OCI-LY3 (cell line): ENCODE results near the gene FAM219A.
"Not testable (repeated sequence)": the region's sequence is repeated elsewhere in the genome, so short reads cannot be mapped to it uniquely, and the experiment has no call there.

Experiments
- H2AFZ ChIP-seq: fragments of 200-600, 300-600 bp; shearing (Covaris generic); 2 replicates; pipeline ENCODE4 v1.6.0; 2014; ENCODE audit warnings: antibody characterized with exemption, low read depth, low read length
- H3K27ac ChIP-seq: fragments of 200-600, 300-600 bp; sonication (generic); 2 replicates; pipeline ENCODE4 v1.5.1; 2014; ENCODE audit warnings: mild to moderate bottlenecking, low read length, moderate library complexity, mixed read lengths
- H3K27me3 ChIP-seq: fragments of 200-600, 300-600 bp; sonication (generic); 2 replicates; pipeline ENCODE4 v1.6.1; 2014; ENCODE audit warnings: low read depth, low read length, mixed read lengths
- H3K36me3 ChIP-seq: fragments of 200-600, 300-600 bp; sonication (generic); replicated peaks from 2 replicates; pipeline ENCODE3; 2014; ENCODE audit warnings: low read depth, low read length, mixed read lengths
- H3K4me1 ChIP-seq: fragments of 300-600, 200-600 bp; sonication (generic); 2 replicates; pipeline ENCODE4 v1.6.1; 2014; ENCODE audit warnings: low read length, mixed read lengths
- H3K4me2 ChIP-seq: fragments of 200-600, 300-600 bp; sonication (generic); 2 replicates; pipeline ENCODE4 v1.6.1; 2014; ENCODE audit warnings: low read length, mixed read lengths
- H3K4me3 ChIP-seq: fragments of 300-600, 200-600 bp; sonication (generic); 2 replicates; pipeline ENCODE4 v1.5.1; 2014; ENCODE audit warnings: antibody characterized with exemption, mild to moderate bottlenecking, low read length, moderate library complexity
- H3K79me2 ChIP-seq: fragments of 300-600, 200-600 bp; shearing (Covaris generic); 2 replicates; pipeline ENCODE4 v1.6.1; 2014; ENCODE audit warnings: mild to moderate bottlenecking, low read length, mixed read lengths
- H3K9ac ChIP-seq: fragments of 300-600, 200-600 bp; shearing (Covaris generic); 2 replicates; pipeline ENCODE4 v1.6.0; 2014; ENCODE audit warnings: mild to moderate bottlenecking, low read length, moderate library complexity
- H3K9me3 ChIP-seq: fragments of 200-600, 300-600 bp; shearing (Covaris generic); 2 replicates; pipeline ENCODE4 v1.6.1; 2014; ENCODE audit warnings: low read length, mixed read lengths; ENCODE audit not compliant: insufficient read depth
- H4K20me1 ChIP-seq: fragments of 200-600, 300-600 bp; sonication (generic); 2 replicates; pipeline ENCODE4 v1.6.1; 2016; ENCODE audit warnings: low read length, mixed read lengths; ENCODE audit not compliant: insufficient read depth
- EZH2phosphoT487 ChIP-seq: fragments of 200-600 bp; shearing (Covaris generic); IDR thresholded peaks from 2 replicates; pipeline ENCODE4 v1.6.1; 2018; ENCODE audit warnings: antibody characterized with exemption, mixed run types, low read depth
- TF ChIP-seq, protein P1 (sequence below): fragments of 200-600, 300-600 bp; sonication (generic); IDR thresholded peaks from 2 replicates; pipeline ENCODE4 v1.5.1; 2014; ENCODE audit warnings: antibody characterized with exemption, low read length, low read depth

Gene FAM219A

DNA sequence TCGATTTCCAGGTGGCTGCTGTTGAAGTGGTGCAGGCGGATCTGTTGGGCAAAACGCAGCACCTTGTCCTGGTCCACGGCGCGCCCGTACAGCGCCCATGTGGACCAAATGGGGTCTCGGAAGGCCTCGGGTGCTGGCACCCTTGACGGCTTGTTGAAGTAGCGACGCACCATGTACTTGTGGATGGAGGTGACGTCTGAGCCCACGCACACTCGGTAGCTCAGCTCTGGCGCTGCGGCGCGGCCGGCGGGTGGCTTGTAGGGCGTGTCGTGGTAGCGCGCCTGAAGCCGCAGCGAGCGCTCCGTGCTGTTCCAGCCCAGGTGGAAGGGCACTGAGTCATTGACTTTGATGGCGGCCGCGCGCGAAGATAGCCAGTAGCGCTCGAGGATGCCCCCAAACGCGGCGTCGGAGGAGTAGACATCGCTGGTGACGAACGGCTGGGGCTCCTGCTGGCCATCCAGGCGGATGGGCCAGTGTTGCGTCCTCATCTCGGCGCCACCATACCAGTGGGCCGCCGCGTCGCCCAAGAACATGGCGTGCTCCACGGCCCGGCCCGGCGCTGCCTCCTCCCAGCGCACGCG, 86.4 kb downstream of the FAM219A start:
- H3K27ac ChIP-seq: no peak overlapping the region
- no peak overlapping the region for H3K9ac ChIP-seq
- H3K4me3 ChIP-seq: no peak overlapping the region
- H3K27me3 ChIP-seq: no peaks in the 10 kb centered on the region
- H3K4me2 ChIP-seq: no peak overlapping the region
- H2AFZ ChIP-seq: no peak overlapping the region
- H3K4me1 ChIP-seq: peaks cover 6% of the 10 kb centered on the region; the same call in 1 of the 2 replicates
- TF ChIP-seq, protein P1, sequence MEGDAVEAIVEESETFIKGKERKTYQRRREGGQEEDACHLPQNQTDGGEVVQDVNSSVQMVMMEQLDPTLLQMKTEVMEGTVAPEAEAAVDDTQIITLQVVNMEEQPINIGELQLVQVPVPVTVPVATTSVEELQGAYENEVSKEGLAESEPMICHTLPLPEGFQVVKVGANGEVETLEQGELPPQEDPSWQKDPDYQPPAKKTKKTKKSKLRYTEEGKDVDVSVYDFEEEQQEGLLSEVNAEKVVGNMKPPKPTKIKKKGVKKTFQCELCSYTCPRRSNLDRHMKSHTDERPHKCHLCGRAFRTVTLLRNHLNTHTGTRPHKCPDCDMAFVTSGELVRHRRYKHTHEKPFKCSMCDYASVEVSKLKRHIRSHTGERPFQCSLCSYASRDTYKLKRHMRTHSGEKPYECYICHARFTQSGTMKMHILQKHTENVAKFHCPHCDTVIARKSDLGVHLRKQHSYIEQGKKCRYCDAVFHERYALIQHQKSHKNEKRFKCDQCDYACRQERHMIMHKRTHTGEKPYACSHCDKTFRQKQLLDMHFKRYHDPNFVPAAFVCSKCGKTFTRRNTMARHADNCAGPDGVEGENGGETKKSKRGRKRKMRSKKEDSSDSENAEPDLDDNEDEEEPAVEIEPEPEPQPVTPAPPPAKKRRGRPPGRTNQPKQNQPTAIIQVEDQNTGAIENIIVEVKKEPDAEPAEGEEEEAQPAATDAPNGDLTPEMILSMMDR: no peak
- no peak for TF ChIP-seq EZH2phosphoT487
- H3K36me3 ChIP-seq: no peaks in the 10 kb centered on the region
- H3K9me3 ChIP-seq: no peaks in the 10 kb centered on the region
- H4K20me1 ChIP-seq: no peaks in the 10 kb centered on the region
- no peaks in the 10 kb centered on the region for H3K79me2 ChIP-seq

DNA sequence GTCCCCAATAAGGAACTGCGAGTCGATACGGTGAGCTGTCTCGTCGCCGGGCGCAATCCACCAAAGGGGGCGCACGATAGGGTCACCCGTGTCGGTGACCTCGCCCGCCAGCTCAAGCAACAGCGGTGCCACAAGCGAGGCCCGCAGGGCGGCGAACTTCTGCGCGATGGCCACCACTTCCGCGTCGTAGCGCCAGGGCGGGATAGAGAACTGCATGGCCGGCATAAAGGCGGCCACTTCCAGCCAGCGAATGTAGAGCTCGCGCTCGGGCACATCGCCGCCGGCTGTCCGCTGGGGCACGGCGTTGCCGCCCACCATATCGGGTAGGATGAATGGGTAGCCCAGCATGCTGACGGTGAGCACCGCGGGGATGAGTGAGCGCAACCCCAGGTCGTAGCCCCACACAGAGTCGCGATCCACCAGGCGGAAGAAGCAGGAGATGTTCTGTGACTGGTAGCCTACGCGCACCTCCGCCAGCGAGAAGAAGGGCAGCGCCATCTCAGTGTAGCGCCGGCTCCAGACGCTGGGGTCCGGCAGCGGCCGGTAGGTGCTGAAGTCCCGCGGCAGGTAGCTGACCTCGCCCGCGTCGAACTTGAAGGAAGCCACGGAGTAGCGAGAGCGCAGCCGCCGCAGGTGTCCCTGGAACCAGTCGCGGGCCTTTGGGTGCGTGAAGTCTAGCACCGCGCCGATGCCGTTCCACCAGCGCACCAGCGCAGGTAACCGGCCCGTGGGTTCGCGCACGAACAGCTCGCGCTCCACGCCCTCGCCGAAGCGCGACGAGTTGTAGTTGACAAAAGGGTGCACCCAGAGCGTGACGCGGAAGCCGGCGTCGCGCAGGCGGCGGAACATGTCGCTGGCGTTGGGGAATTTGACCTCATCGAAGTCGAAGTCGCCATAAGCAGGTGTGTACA, 87.1 kb downstream of the FAM219A start:
- no peak overlapping the region for H3K4me2 ChIP-seq
- TF ChIP-seq EZH2phosphoT487: no peak
- no peak overlapping the region for H3K27ac ChIP-seq
- no peaks in the 10 kb centered on the region for H4K20me1 ChIP-seq
- H3K9ac ChIP-seq: no peak overlapping the region
- H3K4me1 ChIP-seq: peaks cover 6% of the 10 kb centered on the region; the same call in 1 of the 2 replicates
- H2AFZ ChIP-seq: no peak overlapping the region
- no peaks in the 10 kb centered on the region for H3K79me2 ChIP-seq
- no peaks in the 10 kb centered on the region for H3K27me3 ChIP-seq
- H3K9me3 ChIP-seq: no peaks in the 10 kb centered on the region
- no peak overlapping the region for H3K4me3 ChIP-seq
- H3K36me3 ChIP-seq: no peaks in the 10 kb centered on the region

DNA sequence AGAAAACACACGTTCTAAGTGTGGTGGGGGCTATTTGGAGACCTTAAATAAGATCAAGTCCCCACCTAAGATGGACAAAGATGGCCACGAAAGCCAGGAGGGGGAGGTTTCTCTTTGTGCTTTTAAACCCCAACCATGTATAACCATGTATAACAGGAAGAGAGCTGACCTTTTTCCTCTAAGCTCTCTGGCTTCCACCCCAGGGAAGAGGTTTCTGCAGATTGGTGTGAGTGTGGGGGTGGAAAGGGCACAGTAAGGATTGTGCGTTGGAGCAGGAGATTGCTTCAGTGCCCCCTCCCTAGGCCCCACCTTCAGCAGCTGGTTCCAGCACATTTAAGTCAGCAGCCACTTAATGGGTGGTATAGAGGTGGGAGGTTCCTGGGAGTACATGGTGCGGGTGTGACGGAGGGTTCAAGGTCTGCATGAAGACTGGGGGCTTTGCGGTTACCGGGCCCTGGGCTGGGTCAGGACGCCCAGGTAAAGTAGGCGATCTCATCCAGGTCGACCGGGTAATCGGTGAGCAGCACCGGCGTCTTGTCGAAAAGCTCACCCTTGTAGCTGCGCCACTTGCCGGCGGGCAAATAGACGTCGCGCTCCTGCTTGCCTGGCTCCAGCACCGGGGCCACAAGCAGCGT, 87.9 kb downstream of the FAM219A start:
- H3K79me2 ChIP-seq: no peaks in the 10 kb centered on the region
- H3K27me3 ChIP-seq: no peaks in the 10 kb centered on the region
- H3K9ac ChIP-seq: no peak overlapping the region
- TF ChIP-seq EZH2phosphoT487: no peak
- TF ChIP-seq, protein P1: no peak
- no peak overlapping the region for H3K4me2 ChIP-seq
- H3K4me3 ChIP-seq: no peak overlapping the region
- H3K4me1 ChIP-seq: peaks cover under 1% of the 10 kb centered on the region; the same call in 1 of the 2 replicates
- no peaks in the 10 kb centered on the region for H4K20me1 ChIP-seq
- no peak overlapping the region for H3K27ac ChIP-seq
- no peaks in the 10 kb centered on the region for H3K36me3 ChIP-seq
- no peak overlapping the region for H2AFZ ChIP-seq
- H3K9me3 ChIP-seq: no peaks in the 10 kb centered on the region

DNA sequence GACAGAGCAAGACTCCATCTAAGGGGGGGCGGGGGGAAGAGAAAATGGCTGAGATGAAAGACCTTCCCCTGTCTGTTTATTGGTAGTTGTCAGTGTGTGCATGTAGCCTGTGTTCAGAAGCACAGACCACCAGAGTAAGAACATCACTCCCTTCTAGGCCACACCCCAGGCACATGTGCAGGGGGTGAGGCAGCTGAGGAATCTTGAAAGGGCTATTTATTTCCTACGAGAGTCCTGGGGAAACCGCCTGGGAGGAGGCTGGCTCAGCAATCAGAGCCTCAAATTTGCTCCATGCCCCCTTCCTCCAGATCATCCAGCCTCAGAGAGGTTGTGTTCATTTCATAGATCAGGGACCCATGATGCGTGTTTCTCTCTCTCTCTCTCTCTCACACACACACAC, 88.7 kb downstream of the FAM219A start:
- H4K20me1 ChIP-seq: no peaks in the 10 kb centered on the region
- H3K27me3 ChIP-seq: no peaks in the 10 kb centered on the region
- H3K9me3 ChIP-seq: no peaks in the 10 kb centered on the region
- TF ChIP-seq, protein P1: no peak
- no peak for TF ChIP-seq EZH2phosphoT487
- no peak overlapping the region for H3K4me2 ChIP-seq
- no peaks in the 10 kb centered on the region for H3K4me1 ChIP-seq
- H3K4me3 ChIP-seq: no peak overlapping the region
- H3K36me3 ChIP-seq: no peaks in the 10 kb centered on the region
- no peaks in the 10 kb centered on the region for H3K79me2 ChIP-seq
- H3K9ac ChIP-seq: no peak overlapping the region
- H3K27ac ChIP-seq: no peak overlapping the region
- H2AFZ ChIP-seq: no peak overlapping the region

DNA sequence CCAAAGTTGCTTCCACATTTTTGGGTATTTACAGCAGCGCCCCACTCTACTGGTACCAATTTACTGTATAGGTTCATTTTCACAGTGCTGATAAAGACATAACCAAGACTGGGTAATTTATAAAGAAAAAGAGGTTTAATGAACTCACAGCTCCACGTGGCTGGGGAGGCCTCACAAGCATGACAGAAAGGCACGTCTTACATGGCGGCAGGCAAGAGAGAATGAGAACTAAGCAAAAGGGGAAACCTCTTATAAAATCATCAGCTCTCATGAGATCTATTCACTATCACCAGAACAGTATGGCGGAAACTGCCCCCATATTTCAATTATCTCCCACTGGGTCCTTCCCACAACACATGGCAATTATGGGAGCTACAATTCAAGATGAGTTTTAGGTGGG, 89.6 kb downstream of the FAM219A start:
- not testable (repeated sequence) for H3K4me1 ChIP-seq, H3K27ac ChIP-seq, H2AFZ ChIP-seq, H4K20me1 ChIP-seq, H3K9me3 ChIP-seq, H3K9ac ChIP-seq, H3K27me3 ChIP-seq, H3K4me3 ChIP-seq, H3K4me2 ChIP-seq, H3K36me3 ChIP-seq, H3K79me2 ChIP-seq

DNA sequence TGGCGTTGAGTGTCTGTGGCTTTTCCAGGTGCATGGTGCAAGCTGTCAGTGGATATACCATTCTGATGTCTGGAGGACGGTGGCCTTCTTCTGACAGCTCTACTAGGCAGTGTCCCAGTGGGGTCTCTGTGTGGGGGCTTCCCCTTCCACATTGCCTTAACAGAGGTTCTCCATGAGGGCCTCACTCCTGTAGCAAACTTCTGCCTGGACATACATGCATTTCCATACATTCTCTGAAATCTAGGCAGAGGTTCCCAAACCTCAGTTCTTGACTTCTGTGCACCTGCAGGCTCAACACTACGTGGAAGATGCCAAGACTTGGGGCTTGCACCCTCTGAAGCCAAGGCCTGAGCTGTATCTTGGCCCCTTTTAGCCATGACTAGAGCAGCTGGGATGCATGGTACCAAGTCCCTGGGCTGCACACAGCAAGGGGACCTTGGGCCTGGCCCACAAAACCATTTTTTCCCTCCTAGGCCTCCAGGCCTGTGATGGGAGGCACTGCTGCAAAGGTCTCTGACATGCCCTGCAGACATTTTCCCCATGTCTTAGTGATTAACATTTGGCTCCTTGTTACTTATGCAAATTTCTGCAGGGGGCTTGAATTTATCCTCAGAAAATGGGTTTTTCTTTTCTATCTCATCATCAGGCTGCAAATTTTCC, 90.5 kb downstream of the FAM219A start:
- H3K79me2 ChIP-seq, H4K20me1 ChIP-seq, H3K9me3 ChIP-seq, H2AFZ ChIP-seq, H3K4me3 ChIP-seq, H3K27ac ChIP-seq, H3K36me3 ChIP-seq, H3K27me3 ChIP-seq, H3K4me1 ChIP-seq, H3K9ac ChIP-seq, H3K4me2 ChIP-seq: not testable (repeated sequence)
